Lung (tissue), 12 donors: ENCODE results near the gene SYNE3. TPM values are rescaled to one million over a fixed set of nuclear protein-coding genes. Genes with fewer than 3 reads are reported as not detected.

Experiments used
- ATAC-seq: fragments of 200-7000 bp; cut with Tn5 transposase; one replicate; pipeline ENCODE4 v1.9.1; 2020; ENCODE audit warnings: moderate number of reproducible peaks; ENCODE audit not compliant: insufficient read depth, low FRiP score
- DNase-seq, 3 donors: peaks; one replicate each; pipeline ENCODE4 v3.0.0-alpha.2; 2013 to 2017
- H3K27ac ChIP-seq, 2 donors: one replicate each; pipeline ENCODE4 v1.5.1; 2013; ENCODE audit warnings: mild to moderate bottlenecking in 2 of 2, moderate library complexity in 2 of 2, control low read depth in 1 of 2, inconsistent platforms in 1 of 2, low read depth in 1 of 2, low read length in 1 of 2
- H3K27me3 ChIP-seq, 3 donors: one replicate each; pipeline ENCODE4 v1.5.1; 2013; ENCODE audit warnings: low read length in 2 of 3; ENCODE audit not compliant: control insufficient read depth in 3 of 3, insufficient read depth in 3 of 3
- H3K36me3 ChIP-seq, 4 donors: one replicate each; pipeline ENCODE4 v1.5.1; 2013; ENCODE audit warnings: low read length in 4 of 4, mild to moderate bottlenecking in 1 of 4, moderate library complexity in 1 of 4; ENCODE audit not compliant: control insufficient read depth in 4 of 4, insufficient read depth in 4 of 4
- H3K4me1 ChIP-seq, 5 donors: one replicate each; pipeline ENCODE4 v1.5.1; 2013; ENCODE audit warnings: low read length in 5 of 5, mild to moderate bottlenecking in 2 of 5, moderate library complexity in 1 of 5; ENCODE audit not compliant: control insufficient read depth in 5 of 5, insufficient read depth in 5 of 5
- H3K4me3 ChIP-seq: one replicate; pipeline ENCODE4 v1.5.1; 2013; ENCODE audit warnings: mild to moderate bottlenecking, control low read depth, moderate library complexity
- H3K9ac ChIP-seq, 2 donors: one replicate each; pipeline ENCODE4 v1.5.1; 2013; ENCODE audit warnings: low read length in 2 of 2, control low read depth in 1 of 2; ENCODE audit not compliant: insufficient read depth in 1 of 2
- H3K9me3 ChIP-seq, 4 donors: one replicate each; pipeline ENCODE4 v1.5.1; 2013; ENCODE audit warnings: low read length in 3 of 4, mild to moderate bottlenecking in 1 of 4, moderate library complexity in 1 of 4; ENCODE audit not compliant: control insufficient read depth in 4 of 4, insufficient read depth in 3 of 4
- WGBS, 2 donors: extraction: QIAGEN DNeasy Blood & Tissue Kit; methylation state at CpG; one replicate each; pipeline ENCODE4 v1.1.7; 2013; 5-methylcytosine and 5-hydroxymethylcytosine counted together
- polyA plus RNA-seq, 2 donors: library from polyadenylated mRNA; stranded (reverse); fragments of 200-250 nt; gene quantifications; one replicate each; pipeline ENCODE4 v1.2.1, GENCODE V29; 2013
- total RNA-seq, 2 donors: library from RNA; depleted of rRNA in 1 of 2; stranded (reverse); fragments of >200 nt in 1 of 2; gene quantifications; one replicate each; pipeline ENCODE4 v1.2.1, GENCODE V29; 2014 to 2021
- TF ChIP-seq, protein P1 (sequence below): IDR thresholded peaks from 2 replicates; pipeline ENCODE4 v1.5.1; 2012; ENCODE audit warnings: mild to moderate bottlenecking; ENCODE audit errors: control extremely low read depth, extremely low read depth
- donor health status: control.
- donor health status: control.
- donor health status: Bipolar disorder and iron deficiency.
- donor health status: healthy.
- donor health status: DM: yes; HTN: yes; CAD: no.

The SYNE3 gene
- total and polyA plus RNA-seq, 4 donors = 2.7 to 30.5 (median 6.1) TPM

DNA sequence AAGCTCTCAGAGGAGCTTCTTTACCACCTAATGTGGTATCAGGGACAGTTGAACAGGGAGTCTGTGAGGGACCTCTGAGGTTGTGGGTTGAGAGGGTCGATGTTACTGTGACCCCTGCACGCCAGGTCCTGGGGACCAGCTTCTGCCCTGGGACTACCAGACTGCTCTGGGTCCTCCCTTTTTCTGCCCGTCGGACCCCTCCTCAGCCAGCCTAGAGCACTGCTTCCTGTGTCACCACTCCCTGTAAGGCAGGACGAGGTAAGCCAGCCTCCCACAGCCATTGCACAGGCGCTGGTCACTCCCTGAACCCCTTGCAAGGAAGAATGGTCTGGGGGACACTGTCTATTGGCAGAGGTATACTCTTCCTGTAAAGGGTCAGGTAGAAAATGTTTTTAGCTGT lies 38.1 kb downstream of the SYNE3 start:
- no peak for ATAC-seq
- 83 to 92% methylated on average over 6 of the region's 6 CpGs for WGBS, 2 donors
- no peaks in the 10 kb centered on the region for H3K9me3 ChIP-seq

DNA sequence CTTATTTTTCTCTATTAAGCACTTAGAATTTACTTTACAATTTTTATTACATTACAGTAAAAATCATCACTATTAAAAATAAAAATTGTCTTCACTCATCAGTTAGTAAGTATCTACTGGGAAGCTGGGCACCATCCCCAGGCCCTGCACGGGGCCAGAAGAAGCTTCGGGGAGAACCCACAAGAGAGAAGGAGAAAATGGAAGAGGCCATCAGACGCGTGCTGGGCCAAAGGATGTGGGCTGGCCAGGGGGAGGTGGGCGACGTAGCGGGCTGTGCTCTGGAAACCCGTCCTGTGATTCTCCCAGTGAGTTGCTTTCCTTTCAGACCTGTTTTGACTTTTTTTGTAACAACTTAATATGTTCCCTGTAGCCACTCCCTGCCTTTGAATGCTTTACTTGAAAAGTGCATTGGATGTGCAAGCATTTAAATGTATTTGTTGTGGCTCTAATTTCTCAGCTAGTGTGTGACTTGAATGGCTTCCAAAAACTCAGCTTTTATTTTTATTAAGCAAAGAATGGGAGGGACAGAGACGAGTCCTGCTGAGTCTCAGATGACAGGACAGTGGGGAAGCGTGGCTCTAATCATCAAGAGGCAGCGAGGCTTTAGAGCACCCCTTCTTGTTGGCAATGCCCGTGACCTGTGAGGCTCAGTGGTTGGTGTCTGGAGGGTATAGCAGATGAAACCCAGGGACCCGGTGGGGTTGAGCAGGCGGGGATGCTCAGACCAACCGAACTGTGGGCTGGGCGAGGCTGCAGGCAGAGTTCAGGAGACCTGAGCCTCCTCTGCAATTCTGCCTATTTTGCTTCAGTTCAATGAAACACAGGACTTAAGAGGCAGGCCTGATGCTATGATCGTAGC lies 38.8 kb downstream of the SYNE3 start:
- H3K9ac ChIP-seq = no peak overlapping the region
- H3K4me1 ChIP-seq = peaks cover 0 to 8% (median 0%) of the 10 kb centered on the region in 5 donors
- WGBS, 2 donors = 83 to 84% methylated on average over 17 of the region's 17 CpGs
- H3K27me3 ChIP-seq = no peaks in the 10 kb centered on the region
- peaks cover 0 to 26% (median 4%) of the 10 kb centered on the region in 4 donors for H3K36me3 ChIP-seq
- no peak for DNase-seq
- ATAC-seq = no peak
- H3K9me3 ChIP-seq = no peaks in the 10 kb centered on the region
- no peak overlapping the region for H3K4me3 ChIP-seq
- TF ChIP-seq, protein P1, sequence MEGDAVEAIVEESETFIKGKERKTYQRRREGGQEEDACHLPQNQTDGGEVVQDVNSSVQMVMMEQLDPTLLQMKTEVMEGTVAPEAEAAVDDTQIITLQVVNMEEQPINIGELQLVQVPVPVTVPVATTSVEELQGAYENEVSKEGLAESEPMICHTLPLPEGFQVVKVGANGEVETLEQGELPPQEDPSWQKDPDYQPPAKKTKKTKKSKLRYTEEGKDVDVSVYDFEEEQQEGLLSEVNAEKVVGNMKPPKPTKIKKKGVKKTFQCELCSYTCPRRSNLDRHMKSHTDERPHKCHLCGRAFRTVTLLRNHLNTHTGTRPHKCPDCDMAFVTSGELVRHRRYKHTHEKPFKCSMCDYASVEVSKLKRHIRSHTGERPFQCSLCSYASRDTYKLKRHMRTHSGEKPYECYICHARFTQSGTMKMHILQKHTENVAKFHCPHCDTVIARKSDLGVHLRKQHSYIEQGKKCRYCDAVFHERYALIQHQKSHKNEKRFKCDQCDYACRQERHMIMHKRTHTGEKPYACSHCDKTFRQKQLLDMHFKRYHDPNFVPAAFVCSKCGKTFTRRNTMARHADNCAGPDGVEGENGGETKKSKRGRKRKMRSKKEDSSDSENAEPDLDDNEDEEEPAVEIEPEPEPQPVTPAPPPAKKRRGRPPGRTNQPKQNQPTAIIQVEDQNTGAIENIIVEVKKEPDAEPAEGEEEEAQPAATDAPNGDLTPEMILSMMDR = no peak
- H3K27ac ChIP-seq = no peak overlapping the region

More for the DNA sequence above, 38.1 kb downstream of the SYNE3 start:
- no peak overlapping the region for H3K4me3 ChIP-seq
- H3K36me3 ChIP-seq = peaks cover 0 to 22% (median 4%) of the 10 kb centered on the region in 4 donors
- no peak overlapping the region for H3K27ac ChIP-seq
- peaks cover 0 to 8% (median 0%) of the 10 kb centered on the region in 5 donors for H3K4me1 ChIP-seq
- no peak for DNase-seq
- no peak overlapping the region for H3K9ac ChIP-seq
- no peaks in the 10 kb centered on the region for H3K27me3 ChIP-seq
- TF ChIP-seq, protein P1 = no peak

DNA sequence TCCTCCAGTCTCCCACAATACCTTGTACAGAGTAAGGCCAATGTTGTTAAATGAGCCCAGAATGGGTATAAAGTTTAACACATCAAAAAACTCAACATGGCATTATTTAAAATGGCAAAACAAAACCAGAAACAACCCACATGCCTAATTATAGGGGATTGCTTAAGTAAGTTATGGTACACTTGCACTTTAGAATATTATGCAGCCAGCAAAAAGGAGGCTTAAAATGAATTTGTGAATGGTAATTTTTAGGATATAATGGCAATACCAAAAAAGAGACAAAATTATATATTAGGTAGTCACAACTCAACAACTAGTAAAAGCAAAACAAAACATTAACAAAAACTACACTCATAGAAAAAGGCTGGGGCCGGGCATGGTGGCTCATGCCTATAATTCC lies 39.7 kb downstream of the SYNE3 start:
- DNase-seq = no peak
- WGBS, 2 donors = 97 to 100% methylated on average over 1 of the region's 1 CpG

More for the DNA sequence above, 39.7 kb downstream of the SYNE3 start:
- no peak overlapping the region for H3K9ac ChIP-seq
- ATAC-seq = no peak
- no peaks in the 10 kb centered on the region for H3K27me3 ChIP-seq
- TF ChIP-seq, protein P1 = no peak
- no peak overlapping the region for H3K27ac ChIP-seq
- H3K4me1 ChIP-seq = peaks cover 0 to 13% (median 0%) of the 10 kb centered on the region in 5 donors
- no peaks in the 10 kb centered on the region for H3K9me3 ChIP-seq
- H3K4me3 ChIP-seq = no peak overlapping the region
- peaks cover 0 to 28% (median 4%) of the 10 kb centered on the region in 4 donors for H3K36me3 ChIP-seq
